Dermis blood vessel endothelial cell (primary cell): ENCODE results near the gene RRAGA. TPM values are rescaled to one million over a fixed set of nuclear protein-coding genes. Genes with fewer than 3 reads are reported as not detected.
"Not testable (repeated sequence)": the region's sequence is repeated elsewhere in the genome, so short reads cannot be mapped to it uniquely, and the experiment has no call there.

ENCODE experiments used
- DNase-seq: peaks from one replicate; pipeline ENCODE4 v3.0.0; 2010
- total RNA-seq: library from RNA; depleted of rRNA; stranded (reverse); fragments of >200 nt; gene quantifications from 2 replicates; pipeline ENCODE4 v1.2.3, GENCODE V29; 2014

Gene RRAGA
- total RNA-seq, 1 donor from 2014 or later: 37.8 TPM

DNA sequence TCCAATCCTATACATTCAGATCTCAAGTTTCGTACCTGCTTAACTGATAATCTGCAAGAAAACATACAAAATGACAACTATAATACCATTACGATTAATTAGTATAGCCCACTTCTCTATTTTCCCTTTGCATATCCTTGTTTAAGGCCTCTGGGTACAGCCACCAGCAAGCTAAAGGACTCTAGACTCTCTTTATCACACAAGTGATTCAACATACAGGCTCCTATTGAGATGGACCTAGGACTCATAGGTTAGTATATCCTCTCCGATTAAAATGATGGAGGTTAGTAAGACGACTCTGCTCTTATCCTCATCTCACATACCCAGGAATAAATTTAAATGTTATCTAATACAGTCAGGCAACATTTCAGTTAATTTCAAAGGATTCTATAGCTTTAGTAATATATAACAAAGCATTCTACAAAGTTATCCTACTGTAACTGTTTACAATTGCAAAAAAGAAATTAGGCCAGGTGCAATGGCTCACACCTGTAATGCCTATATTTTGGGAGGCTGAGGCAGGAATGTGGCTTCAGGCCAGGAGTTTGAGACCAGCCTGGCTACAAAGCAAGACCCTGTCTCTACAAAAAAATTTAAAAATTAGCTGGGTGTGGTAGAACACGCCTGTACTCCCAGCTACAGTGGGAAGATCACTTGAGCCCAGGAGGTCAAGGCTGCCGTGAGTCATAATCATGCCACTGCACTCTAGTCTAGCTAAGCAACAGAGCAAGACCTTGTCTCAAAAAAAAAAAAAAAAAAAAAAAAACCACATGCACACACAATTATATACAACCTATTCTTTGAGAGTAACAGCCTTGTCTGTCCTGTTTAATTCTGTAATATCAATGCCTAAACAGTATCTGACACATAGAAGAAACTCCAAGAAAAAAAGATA is 38.1 kb downstream of the RRAGA start:
- no peak for DNase-seq

DNA sequence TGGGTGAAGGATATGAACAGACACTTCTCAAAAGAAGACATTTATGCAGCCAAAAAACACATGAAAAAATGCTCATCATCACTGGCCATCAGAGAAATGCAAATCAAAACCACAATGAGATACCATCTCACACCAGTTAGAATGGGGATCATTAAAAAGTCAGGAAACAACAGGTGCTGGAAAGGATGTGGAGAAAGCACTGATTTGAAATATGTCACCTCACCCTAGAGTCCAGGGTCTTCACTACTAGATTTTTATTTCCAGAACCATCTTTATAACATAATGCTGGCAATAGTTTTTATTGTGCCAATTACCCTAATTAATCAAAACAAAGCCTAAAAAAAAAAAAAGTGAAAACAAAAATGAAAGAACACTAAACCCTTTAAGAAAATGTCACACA is 48.2 kb downstream of the RRAGA start:
- DNase-seq: not testable (repeated sequence)

Other genes with a start within 250 kb of the RRAGA start
- not detected in 2 replicates for gene SAXO1, start 16.2 kb upstream of the RRAGA start, total RNA-seq
- 18.4 and 23.8 TPM in 2 replicates for gene HAUS6, start 53.5 kb downstream of the RRAGA start, total RNA-seq
- 141 and 188 TPM in 2 replicates for gene PLIN2, start 78.1 kb downstream of the RRAGA start, total RNA-seq
- gene DENND4C, start 181.3 kb downstream of the RRAGA start, total RNA-seq: 98.2 and 125 TPM in 2 replicates